Measurements from ENCODE around the gene HOXA9.

Gene HOXA9

DNA sequence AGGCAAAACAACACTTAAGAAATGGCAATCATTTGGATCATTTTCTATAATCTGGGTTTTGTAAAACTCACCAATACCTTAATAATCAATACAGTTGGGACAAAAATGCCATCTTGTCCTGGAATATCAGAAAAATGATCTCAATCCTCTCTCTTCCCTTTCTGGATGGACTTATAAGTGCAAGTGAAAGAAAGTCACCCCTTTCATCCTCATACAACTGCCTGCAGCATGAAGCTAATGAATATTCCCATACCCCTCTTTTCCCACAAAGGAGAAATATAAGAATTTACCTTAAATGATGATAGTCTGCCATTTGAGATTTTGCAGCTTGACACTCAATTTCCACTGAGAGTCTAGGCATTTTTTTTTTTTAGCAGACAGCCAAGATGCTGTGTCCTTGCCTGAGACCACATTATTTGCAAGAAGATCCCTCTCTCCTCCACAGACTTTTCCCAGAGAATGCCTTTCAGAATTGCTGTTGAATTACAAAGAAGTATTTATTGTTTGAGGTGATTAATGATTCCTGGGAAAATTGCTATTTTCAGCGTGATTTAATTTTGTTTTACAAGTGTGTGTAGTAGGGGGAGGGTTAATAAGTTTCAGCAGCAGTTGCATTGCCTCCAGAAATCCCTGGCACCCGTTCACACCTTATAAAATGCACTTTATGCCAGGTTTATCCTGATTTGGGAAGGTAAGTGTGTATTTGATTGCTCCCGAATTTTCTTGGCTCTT, 38.6 kb downstream of the HOXA9 start:
- no peak for DNase-seq (ENCODE audit: low read depth, low spot score)

- DNase-seq (ENCODE audit: low read depth, low spot score) = no peak
These were observed 39.3 kb downstream of the HOXA9 start for GRCh38 chr7:27125986-27126394.

- no peak for DNase-seq (ENCODE audit: low read depth, low spot score)
These were observed 40.2 kb downstream of the HOXA9 start for GRCh38 chr7:27124902-27125689.

- DNase-seq (ENCODE audit: low read depth, low spot score) = no peak
These were observed 41.0 kb downstream of the HOXA9 start for GRCh38 chr7:27124096-27124901.

DNA sequence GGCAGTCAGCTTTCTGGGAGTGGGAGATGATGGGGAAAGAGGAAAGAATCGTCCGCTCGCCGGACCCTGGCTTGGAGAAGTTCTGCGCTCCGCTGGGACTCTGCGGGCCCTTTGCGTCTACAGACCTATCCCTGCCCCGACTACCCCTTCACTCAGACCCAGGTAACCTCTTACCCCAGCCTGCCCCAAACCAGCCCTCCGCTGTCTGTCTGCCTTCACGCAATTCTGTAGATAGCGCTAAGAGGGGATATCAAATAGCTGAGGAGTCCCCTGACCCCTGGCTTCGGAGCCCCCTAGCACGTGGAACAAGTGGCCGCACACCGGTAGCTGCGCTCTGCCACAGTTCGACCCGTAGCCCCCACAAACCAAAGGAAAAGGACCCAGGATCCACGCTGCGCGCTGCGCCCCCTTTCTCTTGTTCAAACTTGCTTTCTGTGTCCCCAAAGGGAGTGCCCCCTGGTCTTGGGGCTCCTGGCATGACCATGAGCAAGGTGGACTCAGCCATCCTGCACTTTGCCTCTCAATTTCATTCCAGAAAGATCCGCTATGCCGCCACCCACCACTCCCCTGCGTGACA, 41.8 kb downstream of the HOXA9 start:
- no peak for DNase-seq (ENCODE audit: low read depth, low spot score)

DNA sequence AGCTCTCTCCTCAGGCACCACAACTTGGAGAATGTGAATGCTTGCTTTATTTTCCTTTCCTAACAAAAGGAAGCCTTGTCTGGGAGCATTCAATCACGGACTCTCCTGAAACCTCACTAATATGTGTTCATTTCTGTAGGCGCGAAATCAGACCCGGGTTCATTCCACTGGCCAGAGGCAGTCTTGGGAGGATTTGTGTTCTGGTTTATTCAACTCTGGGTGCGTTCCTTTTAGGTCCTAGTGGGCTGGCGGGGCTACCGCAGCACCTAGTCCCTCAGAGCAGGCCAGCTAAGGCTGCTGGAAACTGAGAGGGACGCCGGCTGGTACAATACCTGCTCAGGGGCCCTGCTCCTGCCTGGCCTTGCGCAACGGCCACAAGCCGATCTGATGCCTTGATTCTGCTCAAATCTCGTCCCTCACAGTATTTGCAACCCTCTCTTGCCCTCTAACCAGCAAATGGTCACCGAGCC, 42.3 kb downstream of the HOXA9 start:
- DNase-seq (ENCODE audit: low read depth, low spot score) = no peak

GRCh38 chr7:27122077-27122910, 43.0 kb downstream of the HOXA9 start:
- DNase-seq (ENCODE audit: low read depth, low spot score) = no peak

GRCh38 chr7:27121684-27122076, 43.7 kb downstream of the HOXA9 start:
- no peak for DNase-seq (ENCODE audit: low read depth, low spot score)

- no peak for DNase-seq (ENCODE audit: low read depth, low spot score)
These were observed 45.9 kb downstream of the HOXA9 start for GRCh38 chr7:27119412-27119911.

DNA sequence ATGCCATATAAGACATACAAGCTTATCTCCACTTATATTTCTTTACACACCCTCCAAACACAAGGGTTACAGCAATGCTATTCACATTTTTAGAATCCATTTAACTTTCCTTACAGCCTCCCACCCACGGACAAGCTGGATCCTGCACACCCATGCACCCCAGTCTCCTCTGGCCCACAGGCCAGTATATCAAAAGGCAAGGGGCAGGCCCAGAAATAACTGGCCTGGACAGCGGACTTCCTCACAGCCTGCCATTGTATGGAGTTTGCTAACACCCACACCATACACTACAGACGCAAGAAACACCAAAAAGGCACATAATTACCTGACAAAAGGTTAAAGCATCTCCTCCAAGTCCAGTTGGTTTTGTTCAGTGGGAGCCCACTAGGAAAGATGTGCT, 46.8 kb downstream of the HOXA9 start:
- no peak for DNase-seq (ENCODE audit: low read depth, low spot score)

DNA sequence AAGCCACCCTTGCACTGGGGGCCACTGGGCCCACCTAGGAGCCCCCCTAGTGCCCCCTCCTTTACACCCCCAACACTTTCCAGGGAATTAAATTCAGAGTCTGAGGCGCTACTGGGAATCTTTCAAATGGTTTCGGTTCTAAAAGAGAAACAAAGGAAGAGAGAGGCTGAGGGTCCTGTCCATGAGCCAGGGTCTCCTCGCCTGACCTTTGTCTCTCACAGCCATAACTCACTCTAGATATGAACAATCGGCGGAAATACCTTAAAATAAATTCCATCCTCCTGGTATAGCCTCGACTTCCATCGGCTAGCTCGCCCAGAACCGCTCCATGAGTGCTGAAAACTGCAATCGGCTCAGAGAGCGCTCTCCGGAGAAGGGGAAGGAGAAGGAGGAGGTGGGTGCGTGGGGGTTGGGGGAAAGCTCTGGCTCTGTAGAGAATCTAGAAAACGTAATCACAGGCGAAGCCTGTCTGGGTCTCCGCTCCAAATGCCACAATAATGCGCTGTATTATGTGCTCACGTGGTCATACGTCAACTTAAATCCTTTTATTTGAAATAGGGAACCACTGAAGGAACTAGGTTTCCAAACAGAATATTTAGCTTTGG, 47.3 kb downstream of the HOXA9 start:
- DNase-seq (ENCODE audit: low read depth, low spot score) = no peak

GRCh38 chr7:27116962-27117886, 48.1 kb downstream of the HOXA9 start:
- DNase-seq (ENCODE audit: low read depth, low spot score) = no peak

DNA sequence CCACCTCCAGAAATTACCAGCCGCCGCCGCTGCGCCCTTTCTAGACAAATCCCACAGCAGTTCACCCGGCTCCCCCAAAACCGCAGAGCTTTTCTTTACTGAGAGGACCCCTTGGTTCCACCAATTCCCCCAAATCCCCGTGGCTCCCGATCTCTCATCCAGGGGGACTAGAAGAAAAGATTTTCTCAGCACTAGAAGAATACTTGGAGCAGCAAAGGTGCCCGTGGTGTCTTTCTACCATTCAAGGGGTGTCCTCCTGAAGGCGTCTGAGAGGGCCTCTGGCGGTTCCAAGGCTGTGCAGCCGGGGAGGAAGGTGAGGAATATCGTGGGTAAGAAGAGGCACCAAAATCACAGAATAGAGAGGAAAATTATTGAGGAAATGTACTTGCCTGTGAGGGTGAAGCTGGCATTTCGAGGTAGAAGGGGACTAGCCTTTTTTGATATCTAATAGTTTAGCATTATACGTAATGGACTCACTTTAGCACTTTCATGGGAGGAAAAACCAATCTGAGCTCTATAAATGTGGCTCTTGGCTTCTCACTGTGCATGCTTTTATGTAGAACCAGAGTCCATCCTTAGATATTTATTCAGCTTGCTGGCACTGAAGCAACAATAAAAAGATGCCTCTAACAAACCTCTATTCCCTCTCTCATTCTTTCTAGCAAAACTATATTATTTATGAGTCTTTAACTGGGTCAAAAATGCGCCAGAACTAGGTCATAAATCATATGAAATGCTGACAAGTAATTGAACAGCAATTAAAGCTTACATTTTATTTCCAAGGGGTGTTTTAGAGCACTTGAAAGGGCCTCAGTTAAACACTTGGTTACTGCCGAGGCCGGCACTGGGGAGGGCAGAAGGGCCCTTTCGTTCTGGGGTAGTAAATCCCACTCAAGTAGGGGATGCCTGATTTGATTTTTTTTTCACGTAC, 49.0 kb downstream of the HOXA9 start:
- DNase-seq (ENCODE audit: low read depth, low spot score) = no peak

GRCh38 chr7:27115221-27116026, 49.9 kb downstream of the HOXA9 start:
- no peak for DNase-seq (ENCODE audit: low read depth, low spot score)

- no peak for DNase-seq (ENCODE audit: low read depth, low spot score)
These were observed 50.5 kb downstream of the HOXA9 start for GRCh38 chr7:27114881-27115220.

GRCh38 chr7:27113991-27114769, 51.2 kb downstream of the HOXA9 start:
- DNase-seq (ENCODE audit: low read depth, low spot score) = no peak

All from activated naive CD8-positive, alpha-beta T cell treated with anti-CD3 and anti-CD28 coated beads, Interleukin-2, amount 50 U/mL, for 16 hours (primary cell).